ENCODE measurements around the gene CDC25B.
"Not testable (repeated sequence)": the region's sequence is repeated elsewhere in the genome, so short reads cannot be mapped to it uniquely, and the experiment has no call there.

The CDC25B gene

GRCh38 chr20:3785240-3786125 lies 10.6 kb upstream of the CDC25B start:
- H3K9me3 ChIP-seq, result no peaks in the 10 kb centered on the region
- peak overlapping the region; percentile 39 for H3K4me3 ChIP-seq
- in situ Hi-C loops (cut with MboI; ENCODE audit: low sequenced_read_pairs), result no loop called here
- peaks cover 8% of the 10 kb centered on the region for H3K4me1 ChIP-seq
- H3K36me3 ChIP-seq (replicated peaks), result peaks cover 9% of the 10 kb centered on the region; the same call in 1 of the 2 replicates
- no peaks in the 10 kb centered on the region for H3K27me3 ChIP-seq (ENCODE audit: low read depth)
- DNase-seq (ENCODE audit: low spot score in 2 of 2), result no peak

GRCh38 chr20:3786126-3786484 lies 10.0 kb upstream of the CDC25B start:
- peaks cover 9% of the 10 kb centered on the region; the same call in 1 of the 2 replicates for H3K36me3 ChIP-seq (replicated peaks)
- H3K27me3 ChIP-seq (ENCODE audit: low read depth), result no peaks in the 10 kb centered on the region
- H3K4me1 ChIP-seq, result peaks cover 6% of the 10 kb centered on the region
- in situ Hi-C loops (cut with MboI; ENCODE audit: low sequenced_read_pairs), result no loop called here
- H3K4me3 ChIP-seq, result peak overlapping the region; percentile 39
- DNase-seq (ENCODE audit: low spot score in 2 of 2), result peak in 1 of 2 experiments; percentile 61
- no peaks in the 10 kb centered on the region for H3K9me3 ChIP-seq

- no peaks in the 10 kb centered on the region for H3K27me3 ChIP-seq (ENCODE audit: low read depth)
- in situ Hi-C loops (cut with MboI; ENCODE audit: low sequenced_read_pairs), result no loop called here
- H3K4me3 ChIP-seq, result peak within 1 kb of the TSS; percentile 39
- H3K36me3 ChIP-seq (replicated peaks), result peaks cover 9% of the 10 kb centered on the region; the same call in 1 of the 2 replicates
- H3K4me1 ChIP-seq, result peaks cover 6% of the 10 kb centered on the region
- H3K9me3 ChIP-seq, result no peaks in the 10 kb centered on the region
- DNase-seq (ENCODE audit: low spot score in 2 of 2), result peak; percentile 82 to 93
Measured at GRCh38 chr20:3786665-3787323, 9.3 kb upstream of the CDC25B start, which contains the start of gene CENPB. Gene CENPB (minus strand): TSS chr20:3786740. CDS start chr20:3786483, 257 bp downstream.

GRCh38 chr20:3787324-3788014 lies 8.6 kb upstream of the CDC25B start:
- no peak for DNase-seq (ENCODE audit: low spot score in 2 of 2)
- Histone ChIP-seq H3K4me1 (peaks cover 6% of the 10 kb centered on the region), H3K4me3 (peak overlapping the region; percentile 21), H3K9me3 (no peaks in the 10 kb centered on the region), H3K27me3 (ENCODE audit: low read depth) (no peaks in the 10 kb centered on the region), H3K36me3 (replicated peaks) (peaks cover 9% of the 10 kb centered on the region; the same call in 1 of the 2 replicates)
- in situ Hi-C loops (cut with MboI; ENCODE audit: low sequenced_read_pairs), result no loop called here

GRCh38 chr20:3788685-3789155 lies 7.4 kb upstream of the CDC25B start:
- H3K9me3 ChIP-seq, result no peaks in the 10 kb centered on the region
- peak in 1 of 2 experiments; percentile 56 for DNase-seq (ENCODE audit: low spot score in 2 of 2)
- peaks cover 9% of the 10 kb centered on the region; the same call in 1 of the 2 replicates for H3K36me3 ChIP-seq (replicated peaks)
- no peak overlapping the region for H3K4me3 ChIP-seq
- H3K4me1 ChIP-seq, result peaks cover 6% of the 10 kb centered on the region
- no peaks in the 10 kb centered on the region for H3K27me3 ChIP-seq (ENCODE audit: low read depth)
- in situ Hi-C loops (cut with MboI; ENCODE audit: low sequenced_read_pairs), result no loop called here

GRCh38 chr20:3789201-3789600 lies 6.9 kb upstream of the CDC25B start:
- DNase-seq (ENCODE audit: low spot score in 2 of 2); H3K4me1 ChIP-seq; in situ Hi-C loops (cut with MboI; ENCODE audit: low sequenced_read_pairs); H3K27me3 ChIP-seq (ENCODE audit: low read depth); H3K9me3 ChIP-seq; H3K4me3 ChIP-seq; H3K36me3 ChIP-seq (replicated peaks): not testable (repeated sequence)

GRCh38 chr20:3794168-3794567 lies 1.9 kb upstream of the CDC25B start:
- in situ Hi-C loops (cut with MboI; ENCODE audit: low sequenced_read_pairs); DNase-seq (ENCODE audit: low spot score in 2 of 2): not testable (repeated sequence)

GRCh38 chr20:3794701-3795420 lies 1.2 kb upstream of the CDC25B start:
- H3K4me1 ChIP-seq, result peaks cover 9% of the 10 kb centered on the region; the same call in 1 of the 2 replicates
- in situ Hi-C loops (cut with MboI; ENCODE audit: low sequenced_read_pairs), result no loop called here
- DNase-seq (ENCODE audit: low spot score in 2 of 2), result no peak
- peaks cover 12% of the 10 kb centered on the region for H3K36me3 ChIP-seq (replicated peaks)
- H3K9me3 ChIP-seq, result no peaks in the 10 kb centered on the region
- no peaks in the 10 kb centered on the region for H3K27me3 ChIP-seq (ENCODE audit: low read depth)
- no peak overlapping the region; the same call in 1 of the 2 replicates for H3K4me3 ChIP-seq

More at GRCh38 chr20:3794168-3794567, 1.9 kb upstream of the CDC25B start:
- H3K4me1 ChIP-seq; H3K4me3 ChIP-seq; H3K9me3 ChIP-seq; H3K36me3 ChIP-seq (replicated peaks); H3K27me3 ChIP-seq (ENCODE audit: low read depth): not testable (repeated sequence)

- in situ Hi-C loops (cut with MboI; ENCODE audit: low sequenced_read_pairs), result no loop called here
- Histone ChIP-seq H3K4me3 (peak overlapping the region; percentile 77), H3K27me3 (ENCODE audit: low read depth) (no peaks in the 10 kb centered on the region), H3K36me3 (replicated peaks) (peaks cover 28% of the 10 kb centered on the region), H3K9me3 (no peaks in the 10 kb centered on the region), H3K4me1 (peaks cover 9% of the 10 kb centered on the region; the same call in 1 of the 2 replicates)
- no peak for DNase-seq (ENCODE audit: low spot score in 2 of 2)
Measured at GRCh38 chr20:3796477-3797225, 541 bp downstream of the CDC25B start.

GRCh38 chr20:3797226-3797545 lies 1.1 kb downstream of the CDC25B start:
- in situ Hi-C loops (cut with MboI; ENCODE audit: low sequenced_read_pairs), result no loop called here
- Histone ChIP-seq H3K27me3 (ENCODE audit: low read depth) (no peaks in the 10 kb centered on the region), H3K4me1 (peaks cover 9% of the 10 kb centered on the region; the same call in 1 of the 2 replicates), H3K36me3 (replicated peaks) (peaks cover 33% of the 10 kb centered on the region), H3K4me3 (peak overlapping the region; percentile 77), H3K9me3 (no peaks in the 10 kb centered on the region)
- no peak for DNase-seq (ENCODE audit: low spot score in 2 of 2)

GRCh38 chr20:3797592-3798372 lies 1.7 kb downstream of the CDC25B start:
- H3K36me3 ChIP-seq (replicated peaks), result peaks cover 39% of the 10 kb centered on the region
- in situ Hi-C loops (cut with MboI; ENCODE audit: low sequenced_read_pairs), result no loop called here
- no peaks in the 10 kb centered on the region for H3K27me3 ChIP-seq (ENCODE audit: low read depth)
- no peaks in the 10 kb centered on the region for H3K9me3 ChIP-seq
- peaks cover 9% of the 10 kb centered on the region; the same call in 1 of the 2 replicates for H3K4me1 ChIP-seq
- DNase-seq (ENCODE audit: low spot score in 2 of 2), result no peak
- peak overlapping the region; percentile 77 for H3K4me3 ChIP-seq

GRCh38 chr20:3798373-3798768 lies 2.3 kb downstream of the CDC25B start:
- in situ Hi-C loops (cut with MboI; ENCODE audit: low sequenced_read_pairs), result no loop called here
- no peak overlapping the region for H3K4me3 ChIP-seq

More at GRCh38 chr20:3798373-3798768, 2.3 kb downstream of the CDC25B start:
- H3K9me3 ChIP-seq, result no peaks in the 10 kb centered on the region
- H3K27me3 ChIP-seq (ENCODE audit: low read depth), result no peaks in the 10 kb centered on the region
- no peak for DNase-seq (ENCODE audit: low spot score in 2 of 2)
- H3K36me3 ChIP-seq (replicated peaks), result peaks cover 45% of the 10 kb centered on the region
- peaks cover 9% of the 10 kb centered on the region; the same call in 1 of the 2 replicates for H3K4me1 ChIP-seq
